Frontal cortex (tissue), 1 donor: ENCODE data around the gene TMEM107. TPM values are rescaled to one million over a fixed set of nuclear protein-coding genes. Genes with fewer than 3 reads are reported as not detected.

ENCODE experiments used
- total RNA-seq: library from RNA; depleted of rRNA; stranded (reverse); fragments of >200 nt; gene quantifications from one replicate; pipeline ENCODE4 v1.2.3, GENCODE V29; 2014

Gene TMEM107
- total RNA-seq, 1 donor from 2014 or later: 23.6 TPM

Other genes starting within 250 kb of the TMEM107 start
- 1.2 TPM for gene KCNAB3, start 246.5 kb downstream of the TMEM107 start, total RNA-seq
- 14.3 TPM for gene TRAPPC1, start 244.4 kb downstream of the TMEM107 start, total RNA-seq
- 25.3 TPM for gene CNTROB, start 244.2 kb downstream of the TMEM107 start, total RNA-seq
- gene GUCY2D, start 173.8 kb downstream of the TMEM107 start, total RNA-seq: under 0.01 TPM
- under 0.01 TPM for gene ALOX15B, start 137.3 kb downstream of the TMEM107 start, total RNA-seq
- gene ALOX12B, start 88.7 kb downstream of the TMEM107 start, total RNA-seq: not detected
- 0.82 TPM for gene ALOXE3, start 57.9 kb downstream of the TMEM107 start, total RNA-seq
- 1.2 TPM for gene HES7, start 52.3 kb downstream of the TMEM107 start, total RNA-seq
- 6.5 TPM for gene PER1, start 24.0 kb downstream of the TMEM107 start, total RNA-seq
- gene VAMP2, start 13.4 kb downstream of the TMEM107 start, total RNA-seq: 23.6 TPM
- 7.7 TPM for gene BORCS6, start 13.8 kb upstream of the TMEM107 start, total RNA-seq
- gene AURKB, start 34.2 kb upstream of the TMEM107 start, total RNA-seq: 3.7 TPM
- 9.8 TPM for gene CTC1, start 71.7 kb upstream of the TMEM107 start, total RNA-seq
- 22.8 TPM for gene PFAS, start 72.9 kb upstream of the TMEM107 start, total RNA-seq
- 6.1 TPM for gene RANGRF, start 112.3 kb upstream of the TMEM107 start, total RNA-seq
- gene SLC25A35, start 119.0 kb upstream of the TMEM107 start, total RNA-seq: 1.2 TPM
- 0.41 TPM for gene ARHGEF15, start 133.9 kb upstream of the TMEM107 start, total RNA-seq
- gene ODF4, start 163.5 kb upstream of the TMEM107 start, total RNA-seq: not detected
- 4,449 TPM for gene RPL26, start 206.8 kb upstream of the TMEM107 start, total RNA-seq
- gene RNF222, start 221.4 kb upstream of the TMEM107 start, total RNA-seq: not detected